Neural cell (in vitro differentiated cells): Measurements from ENCODE around the gene ATXN2.

Experiments used
- CTCF ChIP-seq: fragments of 450-650 bp; IDR thresholded peaks from 2 replicates; pipeline ENCODE4 v1.5.1; 2014; ENCODE audit warnings: antibody characterized with exemption, mild to moderate bottlenecking, moderate library complexity; ENCODE audit not compliant: poor library complexity, severe bottlenecking
- EP300 ChIP-seq: fragments of 450-650 bp; conservative IDR thresholded peaks from 2 replicates; pipeline ENCODE4 v1.6.1; 2014; ENCODE audit warnings: antibody characterized with exemption, mild to moderate bottlenecking, moderate library complexity; ENCODE audit not compliant: poor library complexity, severe bottlenecking
- EZH2 ChIP-seq: fragments of 200-600, 300-800 bp; shearing (Covaris generic), sonication (generic); IDR thresholded peaks from 2 replicates; pipeline ENCODE4 v1.6.1; 2014; ENCODE audit warnings: antibody characterized with exemption, low read length, borderline replicate concordance, mild to moderate bottlenecking; ENCODE audit not compliant: insufficient read depth, poor library complexity, severe bottlenecking
- MXI1 ChIP-seq: fragments of 450-650 bp; conservative IDR thresholded peaks from 2 replicates; pipeline ENCODE4 v1.6.1; 2014; ENCODE audit warnings: antibody characterized with exemption, mild to moderate bottlenecking; ENCODE audit not compliant: poor library complexity, severe bottlenecking
- POLR2AphosphoS5 ChIP-seq: IDR thresholded peaks from 2 replicates; pipeline ENCODE4 v1.6.1; 2012
- RAD21 ChIP-seq: fragments of 450-650 bp; conservative IDR thresholded peaks from 2 replicates; pipeline ENCODE4 v1.6.1; 2014; ENCODE audit warnings: antibody characterized with exemption, mild to moderate bottlenecking, moderate library complexity
- REST ChIP-seq: IDR thresholded peaks from 2 replicates; pipeline ENCODE4 v1.6.1; 2012; ENCODE audit warnings: borderline replicate concordance
- SMC3 ChIP-seq: fragments of 450-650 bp; conservative IDR thresholded peaks from 2 replicates; pipeline ENCODE4 v1.6.1; 2014; ENCODE audit warnings: antibody characterized with exemption, mild to moderate bottlenecking, moderate library complexity; ENCODE audit not compliant: poor library complexity
- TAF1 ChIP-seq: IDR thresholded peaks from 2 replicates; pipeline ENCODE4 v1.6.1; 2012; ENCODE audit warnings: low read depth

GRCh38 chr12:111602348-111602747 lies 3.2 kb upstream of the ATXN2 start:
- no peak for TF ChIP-seq RAD21
- no peak for TF ChIP-seq EZH2
- TF ChIP-seq CTCF = no peak
- TF ChIP-seq EP300 = no peak
- no peak for TF ChIP-seq SMC3
- TF ChIP-seq POLR2AphosphoS5 = no peak
- TF ChIP-seq TAF1 = no peak
- no peak for TF ChIP-seq REST
- no peak for TF ChIP-seq MXI1
